ENCODE data around the gene PCDHB2.
"Not testable (repeated sequence)": the region's sequence is repeated elsewhere in the genome, so short reads cannot be mapped to it uniquely, and the experiment has no call there.

PCDHB2 gene

DNA sequence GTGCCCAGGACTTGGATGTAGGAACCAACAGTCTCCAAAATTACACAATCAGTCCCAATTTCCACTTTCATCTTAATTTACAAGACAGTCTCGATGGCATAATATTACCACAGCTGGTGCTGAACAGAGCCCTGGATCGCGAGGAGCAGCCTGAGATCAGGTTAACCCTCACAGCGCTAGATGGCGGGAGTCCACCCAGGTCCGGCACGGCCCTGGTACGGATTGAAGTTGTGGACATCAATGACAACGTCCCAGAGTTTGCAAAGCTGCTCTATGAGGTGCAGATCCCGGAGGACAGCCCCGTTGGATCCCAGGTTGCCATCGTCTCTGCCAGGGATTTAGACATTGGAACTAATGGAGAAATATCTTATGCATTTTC lies 837 bp downstream of the PCDHB2 start:
- H3K4me3 ChIP-seq (ENCODE audit: low read depth, low read length) = no peak overlapping the region
- TF ChIP-seq, protein P1, sequence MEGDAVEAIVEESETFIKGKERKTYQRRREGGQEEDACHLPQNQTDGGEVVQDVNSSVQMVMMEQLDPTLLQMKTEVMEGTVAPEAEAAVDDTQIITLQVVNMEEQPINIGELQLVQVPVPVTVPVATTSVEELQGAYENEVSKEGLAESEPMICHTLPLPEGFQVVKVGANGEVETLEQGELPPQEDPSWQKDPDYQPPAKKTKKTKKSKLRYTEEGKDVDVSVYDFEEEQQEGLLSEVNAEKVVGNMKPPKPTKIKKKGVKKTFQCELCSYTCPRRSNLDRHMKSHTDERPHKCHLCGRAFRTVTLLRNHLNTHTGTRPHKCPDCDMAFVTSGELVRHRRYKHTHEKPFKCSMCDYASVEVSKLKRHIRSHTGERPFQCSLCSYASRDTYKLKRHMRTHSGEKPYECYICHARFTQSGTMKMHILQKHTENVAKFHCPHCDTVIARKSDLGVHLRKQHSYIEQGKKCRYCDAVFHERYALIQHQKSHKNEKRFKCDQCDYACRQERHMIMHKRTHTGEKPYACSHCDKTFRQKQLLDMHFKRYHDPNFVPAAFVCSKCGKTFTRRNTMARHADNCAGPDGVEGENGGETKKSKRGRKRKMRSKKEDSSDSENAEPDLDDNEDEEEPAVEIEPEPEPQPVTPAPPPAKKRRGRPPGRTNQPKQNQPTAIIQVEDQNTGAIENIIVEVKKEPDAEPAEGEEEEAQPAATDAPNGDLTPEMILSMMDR (IDR thresholded peaks at IDR 0.05; ENCODE audit: low read depth, low read length, missing control alignments) = no peak
- no peak for DNase-seq (ENCODE audit: low read depth)

- not testable (repeated sequence) for H3K4me3 ChIP-seq (ENCODE audit: low read depth, low read length); DNase-seq (ENCODE audit: low read depth)
These were observed 1.8 kb downstream of the PCDHB2 start for GRCh38 chr5:141096181-141096580.

- H3K4me3 ChIP-seq (ENCODE audit: low read depth, low read length) = not testable (repeated sequence)
These were observed 2.2 kb downstream of the PCDHB2 start for GRCh38 chr5:141096586-141096985.

DNA sequence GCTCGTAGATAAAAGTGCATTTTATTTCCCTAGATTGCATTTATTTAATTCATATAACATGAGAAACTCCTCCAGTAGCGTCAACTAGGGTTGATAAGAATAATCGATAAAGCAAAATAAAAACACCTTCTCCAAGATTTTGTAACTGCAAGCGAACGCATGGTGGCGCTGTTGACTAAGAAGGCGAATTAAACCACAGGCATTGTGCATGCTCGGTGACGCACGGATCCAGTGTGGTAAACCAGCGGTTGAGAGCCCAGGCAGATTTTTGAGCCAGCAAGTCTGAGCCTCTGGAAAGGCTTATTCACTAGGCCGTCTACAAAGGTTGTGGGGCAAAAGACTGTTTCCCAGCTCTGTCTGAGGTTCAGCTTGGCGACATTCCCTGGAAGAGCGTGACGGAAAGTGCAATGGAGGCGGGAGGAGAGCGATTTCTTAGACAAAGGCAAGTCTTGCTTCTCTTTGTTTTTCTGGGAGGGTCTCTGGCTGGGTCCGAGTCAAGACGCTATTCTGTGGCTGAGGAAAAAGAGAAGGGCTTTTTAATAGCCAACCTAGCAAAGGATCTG lies 5.9 kb downstream of the PCDHB2 start, which contains the start of gene PCDHB3:
Gene PCDHB3 (plus strand): TSS at position 231 of the 563 bp plus-strand sequence. CDS start 177 bp downstream, at position 408.
- DNase-seq (ENCODE audit: low read depth) = no peak
- no peak within 1 kb of the TSS for H3K4me3 ChIP-seq (ENCODE audit: low read depth, low read length)
- TF ChIP-seq, protein P1 (IDR thresholded peaks at IDR 0.05; ENCODE audit: low read depth, low read length, missing control alignments) = peak; percentile 32

More at GRCh38 chr5:141096586-141096985, 2.2 kb downstream of the PCDHB2 start:
- DNase-seq (ENCODE audit: low read depth) = not testable (repeated sequence)

DNA sequence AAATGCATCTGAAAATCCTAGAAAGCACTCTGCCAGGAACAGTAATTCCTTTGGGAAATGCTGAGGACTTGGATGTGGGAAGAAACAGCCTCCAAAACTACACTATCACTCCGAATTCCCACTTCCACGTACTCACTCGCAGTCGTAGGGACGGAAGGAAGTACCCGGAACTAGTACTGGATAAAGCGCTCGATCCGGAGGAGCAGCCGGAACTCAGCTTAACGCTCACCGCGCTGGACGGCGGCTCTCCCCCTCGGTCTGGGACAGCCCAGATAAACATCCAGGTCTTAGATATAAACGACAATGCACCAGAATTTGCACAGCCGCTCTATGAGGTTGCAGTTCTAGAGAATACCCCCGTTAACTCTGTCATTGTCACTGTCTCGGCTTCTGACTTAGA lies 6.6 kb downstream of the PCDHB2 start:
- H3K4me3 ChIP-seq (ENCODE audit: low read depth, low read length) = no peak overlapping the region
- no peak for DNase-seq (ENCODE audit: low read depth)
- TF ChIP-seq, protein P1 (IDR thresholded peaks at IDR 0.05; ENCODE audit: low read depth, low read length, missing control alignments) = no peak

DNA sequence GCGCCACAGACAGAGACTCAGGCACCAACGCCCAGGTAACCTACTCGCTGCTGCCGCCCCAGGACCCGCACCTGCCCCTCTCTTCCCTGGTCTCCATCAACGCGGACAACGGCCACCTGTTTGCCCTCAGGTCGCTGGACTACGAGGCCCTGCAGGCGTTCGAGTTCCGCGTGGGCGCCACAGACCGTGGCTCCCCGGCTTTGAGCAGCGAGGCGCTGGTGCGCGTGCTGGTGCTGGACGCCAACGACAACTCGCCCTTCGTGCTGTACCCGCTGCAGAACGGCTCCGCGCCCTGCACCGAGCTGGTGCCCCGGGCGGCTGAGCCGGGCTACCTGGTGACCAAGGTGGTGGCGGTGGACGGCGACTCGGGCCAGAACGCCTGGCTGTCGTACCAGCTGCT lies 7.7 kb downstream of the PCDHB2 start:
- H3K4me3 ChIP-seq (ENCODE audit: low read depth, low read length); DNase-seq (ENCODE audit: low read depth): not testable (repeated sequence)

DNA sequence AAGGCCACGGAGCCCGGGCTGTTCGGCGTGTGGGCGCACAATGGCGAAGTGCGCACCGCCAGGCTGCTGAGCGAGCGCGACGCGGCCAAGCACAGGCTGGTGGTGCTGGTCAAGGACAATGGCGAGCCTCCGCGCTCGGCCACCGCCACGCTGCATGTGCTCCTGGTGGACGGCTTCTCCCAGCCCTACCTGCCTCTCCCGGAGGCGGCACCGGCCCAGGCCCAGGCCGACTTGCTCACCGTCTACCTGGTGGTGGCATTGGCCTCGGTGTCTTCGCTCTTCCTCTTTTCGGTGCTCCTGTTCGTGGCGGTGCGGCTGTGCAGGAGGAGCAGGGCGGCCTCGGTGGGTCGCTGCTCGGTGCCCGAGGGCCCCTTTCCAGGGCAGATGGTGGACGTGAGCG lies 8.1 kb downstream of the PCDHB2 start:
- not testable (repeated sequence) for H3K4me3 ChIP-seq (ENCODE audit: low read depth, low read length); DNase-seq (ENCODE audit: low read depth)

DNA sequence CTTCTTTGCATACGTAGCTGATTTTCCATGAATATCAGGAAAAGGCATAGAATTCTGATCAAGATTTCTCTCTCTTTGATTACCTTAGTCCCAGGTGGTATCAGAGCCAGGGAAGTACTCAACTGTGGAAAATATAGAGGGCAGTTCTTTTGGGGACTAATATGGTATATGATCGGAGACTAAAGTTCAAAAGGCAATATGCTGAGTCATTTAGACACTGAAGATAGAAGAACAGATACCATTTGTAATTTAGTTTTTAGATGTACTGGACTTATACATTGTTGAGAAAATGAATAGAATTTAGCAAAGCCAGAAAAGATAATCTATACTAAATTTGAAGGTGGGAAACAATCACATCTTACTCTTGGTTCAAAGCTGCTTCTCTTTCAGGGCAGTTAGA lies 10.9 kb downstream of the PCDHB2 start:
- DNase-seq (ENCODE audit: low read depth) = no peak
- no peak overlapping the region for H3K4me3 ChIP-seq (ENCODE audit: low read depth, low read length)
- TF ChIP-seq, protein P1 (IDR thresholded peaks at IDR 0.05; ENCODE audit: low read depth, low read length, missing control alignments) = no peak

GRCh38 chr5:141119250-141119649 lies 24.8 kb downstream of the PCDHB2 start:
- TF ChIP-seq, protein P1 (IDR thresholded peaks at IDR 0.05; ENCODE audit: low read depth, low read length, missing control alignments) = no peak
- DNase-seq (ENCODE audit: low read depth) = no peak
- H3K4me3 ChIP-seq (ENCODE audit: low read depth, low read length) = no peak overlapping the region
